22Rv1 (cell line): ENCODE measurements around the gene CNTNAP2.

Experiments
- CTCF ChIP-seq: fragments of 450-650 bp; IDR thresholded peaks from 2 replicates; pipeline ENCODE4 v1.5.1; 2017; ENCODE audit warnings: mild to moderate bottlenecking
- ZFX ChIP-seq: fragments of 450-650 bp; IDR thresholded peaks from 2 replicates; pipeline ENCODE4 v1.6.1; 2017; ENCODE audit warnings: antibody characterized with exemption, borderline replicate concordance

DNA sequence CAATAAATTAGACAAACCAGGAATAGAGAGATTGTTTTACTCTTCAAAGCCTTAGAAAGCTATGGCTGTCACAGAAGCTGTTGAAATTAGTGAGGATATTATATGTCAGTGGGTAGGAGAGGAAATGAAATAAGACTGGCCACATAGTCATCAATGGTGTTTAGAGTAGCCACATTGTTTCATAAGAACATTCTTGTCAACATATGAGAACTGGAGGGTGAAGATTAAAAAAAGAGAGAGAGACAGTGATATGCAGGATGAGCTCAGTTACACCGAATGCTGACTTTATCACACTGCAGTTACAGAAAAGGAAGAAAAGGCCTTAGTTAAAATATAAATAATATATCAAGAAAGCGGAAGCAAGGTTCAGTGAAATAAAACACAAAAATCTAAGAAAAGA is 412.0 kb downstream of the CNTNAP2 start:
- no peak for TF ChIP-seq CTCF
- no peak for TF ChIP-seq ZFX
